HG03196 (cell line): ENCODE measurements around the gene ASCL3.
"Not testable (repeated sequence)": the region's sequence is repeated elsewhere in the genome, so short reads cannot be mapped to it uniquely, and the experiment has no call there.

Experiments
- ATAC-seq: cut with Tn5 transposase; IDR thresholded peaks from one replicate; pipeline ENCODE4 v1.9.1; 2021; ENCODE audit not compliant: unreplicated experiment

Gene ASCL3

GRCh38 chr11:8911029-8911823, 31.6 kb downstream of the ASCL3 start, which contains the start of gene AKIP1:
Gene AKIP1, plus strand, starts transcription at chr11:8911189. Its CDS starts 261 bp downstream, at chr11:8911450.
- ATAC-seq, result peak; percentile 79

- ATAC-seq, result no peak
Observed at GRCh38 chr11:8910649-8911026, 32.2 kb downstream of the ASCL3 start.

- no peak for ATAC-seq
Observed at GRCh38 chr11:8908099-8908498, 34.7 kb downstream of the ASCL3 start.

DNA sequence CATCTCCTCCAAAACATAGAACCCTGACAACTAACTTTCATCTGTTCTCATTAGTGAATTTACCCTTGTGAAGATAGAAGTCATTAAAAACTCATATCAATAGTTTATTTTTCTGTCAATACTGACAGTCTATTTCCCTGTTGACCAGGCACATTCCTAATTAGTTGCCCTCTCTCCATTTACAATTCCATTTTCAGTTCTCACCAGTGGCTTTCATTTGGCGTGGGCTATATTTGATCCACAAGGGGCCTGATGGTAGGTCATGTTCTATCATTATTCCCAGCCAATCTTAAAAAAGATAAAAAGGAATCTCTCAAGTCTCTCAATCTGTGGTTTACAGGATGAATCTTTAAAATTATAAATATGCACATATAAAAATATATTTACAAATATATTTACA, 35.7 kb downstream of the ASCL3 start:
- no peak for ATAC-seq

GRCh38 chr11:8905528-8906165, 37.2 kb downstream of the ASCL3 start:
- ATAC-seq, result no peak

- no peak for ATAC-seq
Observed at GRCh38 chr11:8899119-8899753, 43.6 kb downstream of the ASCL3 start.

- not testable (repeated sequence) for ATAC-seq
Observed at GRCh38 chr11:8891185-8891584, 51.6 kb downstream of the ASCL3 start.
